Activated CD8-positive, alpha-beta memory T cell treated with anti-CD3 and anti-CD28 coated beads, Interleukin-2, amount 50 U/mL, for 48 hours (primary cell): ENCODE measurements around the gene CRTC2.

Source experiments
- DNase-seq: peaks from one replicate; pipeline ENCODE4 v3.0.0-alpha.2; 2020

CRTC2 gene

GRCh38 chr1:153945795-153946621 lies 12.4 kb downstream of the CRTC2 start:
- DNase-seq: peak; percentile 87

- DNase-seq: peak; percentile 85
Observed at GRCh38 chr1:153945131-153945794, 13.1 kb downstream of the CRTC2 start.

- no peak for DNase-seq
Observed at GRCh38 chr1:153944827-153945117, 13.6 kb downstream of the CRTC2 start.

GRCh38 chr1:153944005-153944826 lies 14.2 kb downstream of the CRTC2 start:
- DNase-seq: no peak

- DNase-seq: no peak
Observed at GRCh38 chr1:153942766-153943549, 15.5 kb downstream of the CRTC2 start.

GRCh38 chr1:153941826-153942725 lies 16.3 kb downstream of the CRTC2 start:
- no peak for DNase-seq

- no peak for DNase-seq
Observed at GRCh38 chr1:153940756-153941155, 17.7 kb downstream of the CRTC2 start.

- DNase-seq: no peak
Observed at GRCh38 chr1:153939476-153939875, 18.9 kb downstream of the CRTC2 start.

GRCh38 chr1:153938996-153939395 lies 19.4 kb downstream of the CRTC2 start:
- no peak for DNase-seq

GRCh38 chr1:153937331-153937730 lies 21.1 kb downstream of the CRTC2 start:
- DNase-seq: no peak

- no peak for DNase-seq
Observed at GRCh38 chr1:153936011-153936802, 22.2 kb downstream of the CRTC2 start.

GRCh38 chr1:153934746-153935145 lies 23.7 kb downstream of the CRTC2 start:
- no peak for DNase-seq

GRCh38 chr1:153933955-153934354 lies 24.5 kb downstream of the CRTC2 start:
- no peak for DNase-seq

GRCh38 chr1:153933430-153933829 lies 25.0 kb downstream of the CRTC2 start:
- no peak for DNase-seq

- DNase-seq: no peak
Observed at GRCh38 chr1:153932156-153933131, 26.0 kb downstream of the CRTC2 start.

GRCh38 chr1:153929981-153930948 lies 28.1 kb downstream of the CRTC2 start:
- no peak for DNase-seq

GRCh38 chr1:153929426-153929825 lies 29.0 kb downstream of the CRTC2 start:
- no peak for DNase-seq

GRCh38 chr1:153928791-153929341 lies 29.5 kb downstream of the CRTC2 start:
- no peak for DNase-seq
